Endothelial cell of umbilical vein (primary cell): ENCODE results near the gene VAV3. TPM values are rescaled to one million over a fixed set of nuclear protein-coding genes. Genes with fewer than 3 reads are reported as not detected.

ENCODE experiments used
- BruUV-seq: library from RNA; stranded (reverse); fragments of 400-500 nt; replicated peaks from 2 replicates; lab custom pipeline; 2021; lab: Mats Ljungman, UMichigan
- CTCF ChIA-PET: fragments of 300-600, 350-600 bp; sonication (Branson Sonifier 250); formaldehyde crosslinking; loops from one replicate; lab custom pipeline; 2021; ENCODE audit warnings: antibody characterized with exemption, inconsistent platforms; lab: Charles Lee
- POLR2A ChIA-PET: fragments of 300-600, 350-600 bp; sonication (Branson Sonifier 250); formaldehyde crosslinking; loops from one replicate; lab custom pipeline; 2021; ENCODE audit warnings: antibody characterized with exemption, inconsistent platforms; lab: Charles Lee
- DNase-seq: peaks from one replicate; pipeline ENCODE4 v3.0.0-alpha.2; 2011; ENCODE audit warnings: low read depth, low spot score
- FAIRE-seq: peaks from 2 replicates; lab custom pipeline; 2011; peaks lifted over from hg19 to GRCh38; lab: Jason Lieb, UNC
- H2AFZ ChIP-seq: 2 replicates; pipeline ENCODE4 v1.6.0; 2012; ENCODE audit warnings: low read depth, low read length, control low read depth, inconsistent platforms
- H3K27ac ChIP-seq: 2 replicates; pipeline ENCODE4 v1.5.1; 2011; ENCODE audit warnings: low read depth, mild to moderate bottlenecking, control low read depth, low read length, moderate library complexity; ENCODE audit not compliant: insufficient read depth
- H3K27me3 ChIP-seq, 2 experiments: 2 replicates each; pipeline versions ENCODE4 v1.6.0 to v1.6.1; 2011; ENCODE audit warnings: low read length in 2 of 2, mixed read lengths in 1 of 2; ENCODE audit not compliant: control insufficient read depth in 2 of 2, insufficient read depth in 2 of 2
- H3K36me3 ChIP-seq, 2 experiments: 2 replicates in 1 of 2; 3 replicates in 1 of 2; pipeline ENCODE4 v1.5.1; 2011; ENCODE audit warnings: low read length in 2 of 2, mild to moderate bottlenecking in 1 of 2, moderate library complexity in 1 of 2; ENCODE audit not compliant: control insufficient read depth in 2 of 2, insufficient read depth in 2 of 2; ENCODE audit errors: extremely low read depth in 1 of 2
- H3K4me1 ChIP-seq: 3 replicates; pipeline ENCODE4 v1.5.1; 2011; ENCODE audit warnings: mild to moderate bottlenecking, low read length; ENCODE audit not compliant: control insufficient read depth, insufficient read depth; ENCODE audit errors: extremely low read depth
- H3K4me2 ChIP-seq: 2 replicates; pipeline ENCODE4 v1.6.1; 2011; ENCODE audit warnings: low read length, control low read depth, mixed read lengths; ENCODE audit not compliant: insufficient read depth
- H3K4me3 ChIP-seq, 3 experiments: fragments of 200-600 bp in 1 of 3; sonication (generic), shearing (Covaris generic) in 1 of 3; replicated peaks in 1 of 3; 2 replicates each; pipeline ENCODE4 v1.5.1; 2011 to 2016; ENCODE audit warnings: control low read depth in 3 of 3, low read length in 3 of 3, mild to moderate bottlenecking in 2 of 3, inconsistent platforms in 1 of 3, low read depth in 1 of 3, moderate library complexity in 1 of 3; ENCODE audit not compliant: insufficient read depth in 1 of 3
- H3K79me2 ChIP-seq: 2 replicates; pipeline ENCODE4 v1.6.0; 2012; ENCODE audit warnings: low read length, inconsistent platforms; ENCODE audit not compliant: control insufficient read depth, insufficient read depth
- H3K9ac ChIP-seq: replicated peaks from 2 replicates; pipeline ENCODE3; 2011; ENCODE audit warnings: low read length, control low read depth; ENCODE audit not compliant: insufficient read depth; ENCODE audit errors: extremely low read depth
- H3K9me1 ChIP-seq: replicated peaks from 3 replicates; pipeline ENCODE4 v1.6.0; 2011; ENCODE audit warnings: mild to moderate bottlenecking, low read length; ENCODE audit not compliant: control insufficient read depth, insufficient read depth; ENCODE audit errors: extremely low read depth
- H3K9me3 ChIP-seq: replicated peaks from 2 replicates; pipeline ENCODE4 v1.5.1; 2012; ENCODE audit warnings: low read length, inconsistent platforms; ENCODE audit not compliant: control insufficient read depth, insufficient read depth
- H4K20me1 ChIP-seq: replicated peaks from 2 replicates; pipeline ENCODE3; 2011; ENCODE audit warnings: mild to moderate bottlenecking, low read length; ENCODE audit not compliant: control insufficient read depth, insufficient read depth; ENCODE audit errors: extremely low read depth
- EZH2 ChIP-seq: IDR thresholded peaks from 2 replicates; pipeline ENCODE4 v1.6.1; 2012; ENCODE audit warnings: borderline replicate concordance, low read depth, mild to moderate bottlenecking, moderate library complexity, low read length, inconsistent platforms; ENCODE audit not compliant: severe bottlenecking
- FOS ChIP-seq: IDR thresholded peaks from 2 replicates; pipeline ENCODE4 v1.6.1; 2011; ENCODE audit warnings: mild to moderate bottlenecking, low read length, moderate library complexity, borderline replicate concordance; ENCODE audit not compliant: insufficient read depth
- GATA2 ChIP-seq: IDR thresholded peaks from 2 replicates; pipeline ENCODE4 v1.7.0; 2011; ENCODE audit warnings: low read depth, mild to moderate bottlenecking, moderate library complexity, mixed read lengths, low read length; ENCODE audit not compliant: insufficient read length, insufficient read depth
- JUN ChIP-seq: IDR thresholded peaks from 2 replicates; pipeline ENCODE4 v1.6.1; 2011; ENCODE audit warnings: borderline replicate concordance, low read depth; ENCODE audit not compliant: insufficient read length, insufficient read depth
- MYC ChIP-seq: IDR thresholded peaks from one replicate; pipeline ENCODE4 v1.6.1; 2011; ENCODE audit warnings: mild to moderate bottlenecking, low read depth, low read length
- POLR2A ChIP-seq: IDR thresholded peaks from 2 replicates; pipeline ENCODE4 v1.6.1; 2012; ENCODE audit warnings: low read depth, mild to moderate bottlenecking, control low read depth, low read length
- POLR2AphosphoS5 ChIP-seq: IDR thresholded peaks from 2 replicates; pipeline ENCODE4 v1.6.1; 2012; ENCODE audit warnings: low read depth, mild to moderate bottlenecking, control low read depth, low read length, moderate library complexity; ENCODE audit not compliant: insufficient read depth
- dilution Hi-C: fragments of 300-500 bp; cut with MboI; formaldehyde crosslinking; loops from one replicate; pipeline ENCODE4 v1.15.0; 2019; ENCODE audit warnings: low sequenced_read_pairs; ENCODE audit not compliant: extremely low pct_ligation_motif_present
- intact Hi-C: fragments of 100-400 bp; cut with micrococcal nuclease; formaldehyde crosslinking; loops from one replicate; pipeline ENCODE4 v1.10.0; 2022
- polyA plus RNA-seq, 4 experiments: library from polyadenylated mRNA; depleted of rRNA in 3 of 4; stranded (reverse) in 3 of 4; unstranded in 1 of 4; fragments of >200 nt; gene quantifications; 2 replicates each; pipeline versions ENCODE4 v1.2.1 to v1.2.3, GENCODE V29; 2011 to 2012; ENCODE audit warnings: missing spikeins in 1 of 4
- total RNA-seq: library from RNA; stranded (reverse); gene quantifications from 2 replicates; pipeline ENCODE4 v1.2.3, GENCODE V29; 2021
- TF ChIP-seq, protein P1 (sequence below), 2 donors: IDR thresholded peaks; 1 replicate in 1 of 2; 2 replicates in 1 of 2; pipeline ENCODE4 v1.5.1; 2011; ENCODE audit warnings: low read length in 2 of 2, mild to moderate bottlenecking in 2 of 2, moderate library complexity in 2 of 2, control low read depth in 1 of 2, inconsistent platforms in 1 of 2, low read depth in 1 of 2; ENCODE audit not compliant: insufficient read depth in 1 of 2; ENCODE audit errors: extremely low read depth in 1 of 2
- TF ChIP-seq, protein P2 (sequence below): IDR thresholded peaks from 2 replicates; pipeline ENCODE4 v1.6.1; 2011; ENCODE audit not compliant: insufficient read depth, insufficient read length

VAV3 gene
- total and polyA plus RNA-seq, 2 donors (not counting 3 experiments of a cell fraction or from before 2014, with no cell fraction given), result 0.18 to 1.5 TPM

DNA sequence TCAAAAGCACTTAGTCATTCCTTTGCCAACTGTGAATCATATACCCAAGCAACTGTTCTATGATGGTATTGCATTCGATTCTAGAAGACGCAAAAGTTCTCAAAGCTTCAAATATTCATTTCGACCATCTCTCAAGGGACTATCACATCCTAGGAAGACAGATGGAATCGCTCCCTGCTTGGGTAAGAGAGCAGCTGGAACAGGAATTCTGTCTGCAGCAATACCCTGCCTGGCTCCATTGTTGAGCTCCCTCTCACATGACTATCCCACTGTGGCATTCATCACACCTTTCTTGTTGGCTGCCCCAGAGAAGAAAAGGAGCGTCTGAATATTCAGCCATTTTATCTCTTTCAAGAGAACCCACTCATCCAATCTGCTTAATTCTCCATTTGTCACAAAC, 426.5 kb downstream of the VAV3 start:
- TF ChIP-seq JUN (no peak), GATA2 (no peak), POLR2AphosphoS5 (no peak), MYC (no peak), POLR2A (no peak), FOS (no peak), EZH2 (no peak)
- TF ChIP-seq, protein P1, sequence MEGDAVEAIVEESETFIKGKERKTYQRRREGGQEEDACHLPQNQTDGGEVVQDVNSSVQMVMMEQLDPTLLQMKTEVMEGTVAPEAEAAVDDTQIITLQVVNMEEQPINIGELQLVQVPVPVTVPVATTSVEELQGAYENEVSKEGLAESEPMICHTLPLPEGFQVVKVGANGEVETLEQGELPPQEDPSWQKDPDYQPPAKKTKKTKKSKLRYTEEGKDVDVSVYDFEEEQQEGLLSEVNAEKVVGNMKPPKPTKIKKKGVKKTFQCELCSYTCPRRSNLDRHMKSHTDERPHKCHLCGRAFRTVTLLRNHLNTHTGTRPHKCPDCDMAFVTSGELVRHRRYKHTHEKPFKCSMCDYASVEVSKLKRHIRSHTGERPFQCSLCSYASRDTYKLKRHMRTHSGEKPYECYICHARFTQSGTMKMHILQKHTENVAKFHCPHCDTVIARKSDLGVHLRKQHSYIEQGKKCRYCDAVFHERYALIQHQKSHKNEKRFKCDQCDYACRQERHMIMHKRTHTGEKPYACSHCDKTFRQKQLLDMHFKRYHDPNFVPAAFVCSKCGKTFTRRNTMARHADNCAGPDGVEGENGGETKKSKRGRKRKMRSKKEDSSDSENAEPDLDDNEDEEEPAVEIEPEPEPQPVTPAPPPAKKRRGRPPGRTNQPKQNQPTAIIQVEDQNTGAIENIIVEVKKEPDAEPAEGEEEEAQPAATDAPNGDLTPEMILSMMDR (IDR thresholded peaks at IDR 0.05; ENCODE audit: extremely low read depth in 1 of 2, insufficient read depth in 1 of 2, low read depth in 1 of 2, low read length in 2 of 2), result no peak
- TF ChIP-seq, protein P2, sequence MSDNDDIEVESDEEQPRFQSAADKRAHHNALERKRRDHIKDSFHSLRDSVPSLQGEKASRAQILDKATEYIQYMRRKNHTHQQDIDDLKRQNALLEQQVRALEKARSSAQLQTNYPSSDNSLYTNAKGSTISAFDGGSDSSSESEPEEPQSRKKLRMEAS, result no peak
- Histone ChIP-seq H3K4me3 (no peak overlapping the region), H3K9ac (no peak overlapping the region), H4K20me1 (no peaks in the 10 kb centered on the region), H3K4me1 (no peaks in the 10 kb centered on the region), H3K79me2 (no peaks in the 10 kb centered on the region), H3K36me3 (no peaks in the 10 kb centered on the region), H3K9me1 (no peaks in the 10 kb centered on the region), H3K27me3 (no peaks in the 10 kb centered on the region), H3K9me3 (no peaks in the 10 kb centered on the region), H3K27ac (no peak overlapping the region), H2AFZ (no peak overlapping the region), H3K4me2 (no peak overlapping the region)
- FAIRE-seq (no peak), DNase-seq (no peak)
- BruUV-seq, result no TSS peak
- ChIA-PET CTCF (no interaction called here), POLR2A (no interaction called here)
- intact Hi-C loops, result no loop called here
- dilution Hi-C loops, result no loop called here
